Pancreas (tissue), 10 donors: ENCODE measurements around the gene PGA3. TPM values are rescaled to one million over a fixed set of nuclear protein-coding genes. Genes with fewer than 3 reads are reported as not detected.
A peak's percentile ranks its signal among the peaks of the same experiment; 100 is the strongest.
"Not testable (repeated sequence)": the region's sequence is repeated elsewhere in the genome, so short reads cannot be mapped to it uniquely, and the experiment has no call there.

ENCODE experiments used
- ATAC-seq, 4 donors: fragments of 200-7000 bp; cut with Tn5 transposase; one replicate each; pipeline versions ENCODE4 v1.8.0 to v1.9.1; 2020; ENCODE audit warnings: mild to moderate bottlenecking in 4 of 4, moderate library complexity in 4 of 4
- DNase-seq, 6 donors: peaks; one replicate each; pipeline ENCODE4 v3.0.0-alpha.2; 2020
- FAIRE-seq: peaks from 2 replicates; lab custom pipeline; 2012; peaks lifted over from hg19 to GRCh38; lab: Jason Lieb, UNC
- H3K27ac ChIP-seq, 4 donors: fragments of 200-600 bp; sonication (generic); 1 replicate in 3 of 4; 2 replicates in 1 of 4; pipeline versions ENCODE4 v1.5.0 to v1.8.0; 2020
- H3K27me3 ChIP-seq, 4 donors: fragments of 200-600 bp; one replicate each; pipeline ENCODE4 v1.8.0; 2021
- H3K36me3 ChIP-seq, 3 donors: fragments of 200-600 bp; sonication (generic) in 1 of 3; one replicate each; pipeline versions ENCODE4 v1.5.0 to v1.8.0; 2020 to 2021
- H3K4me1 ChIP-seq, 3 donors: fragments of 200-600 bp; one replicate each; pipeline ENCODE4 v1.8.0; 2021
- H3K4me3 ChIP-seq, 4 donors: fragments of 200-600 bp; sonication (generic) in 2 of 4; one replicate each; pipeline versions ENCODE4 v1.5.0 to v1.8.0; 2020 to 2021
- H3K9me3 ChIP-seq, 4 donors: fragments of 200-600 bp; one replicate each; pipeline ENCODE4 v1.8.0; 2021
- WGBS, 2 donors: extraction: QIAGEN DNeasy Blood & Tissue Kit; methylation state at CpG; one replicate each; pipeline ENCODE4 v1.1.7; 2013; 5-methylcytosine and 5-hydroxymethylcytosine counted together
- intact Hi-C, 3 donors: fragments of 100-400 bp; cut with DNase I; formaldehyde crosslinking; loops; one replicate each; pipeline versions ENCODE4 v1.11.1 to v1.14.2; 2022
- polyA plus RNA-seq, 2 donors: library from polyadenylated mRNA; stranded (reverse); fragments of 200-250 nt; gene quantifications; one replicate each; pipeline ENCODE4 v1.2.3, GENCODE V29; 2013
- total RNA-seq, 6 donors: library from RNA; stranded (reverse); fragmentation: NEBNext Ultra II Directional in 4 of 6; extraction: Animal tissue kit (Norgen Biotek cat#: 25700) in 4 of 6; gene quantifications; one replicate each; pipeline versions ENCODE4 v1.2.1 to v1.2.4, GENCODE V29; 2021 to 2023
- TF ChIP-seq, protein P1 (sequence below), 4 donors: fragments of 200-600 bp; sonication (generic) in 3 of 4; IDR thresholded peaks; one replicate each; pipeline versions ENCODE4 v1.5.0 to v1.8.0; 2021; ENCODE audit warnings: antibody characterized with exemption in 4 of 4
- donor health status: healthy with polysubstance abuse.
- donor health status: DM: no; HTN: no; CAD: no; lungs with moderate emphysema.
- donor health status: DM: no; HTN: no; CAD: no.
- donor health status: control.
- donor health status: control.
- donor health status: Bipolar disorder and iron deficiency.
- donor health status: DM: yes; HTN: yes; CAD: no.
- donor health status: DM: no; HTN: no; CAD: no.
- donor health status: DM: no; HTN: no; CAD: no.
- donor health status: DM: yes; HTN: yes; CAD: no.

The PGA3 gene
- under 1 TPM in 2 of 6 donors, not detected in 4; 0.08 to 0.13 TPM for total RNA-seq
- polyA plus RNA-seq, result 1 to 10 TPM in 1 of 2 donors, under 1 TPM in 1; 0.34 to 7.4 TPM

DNA sequence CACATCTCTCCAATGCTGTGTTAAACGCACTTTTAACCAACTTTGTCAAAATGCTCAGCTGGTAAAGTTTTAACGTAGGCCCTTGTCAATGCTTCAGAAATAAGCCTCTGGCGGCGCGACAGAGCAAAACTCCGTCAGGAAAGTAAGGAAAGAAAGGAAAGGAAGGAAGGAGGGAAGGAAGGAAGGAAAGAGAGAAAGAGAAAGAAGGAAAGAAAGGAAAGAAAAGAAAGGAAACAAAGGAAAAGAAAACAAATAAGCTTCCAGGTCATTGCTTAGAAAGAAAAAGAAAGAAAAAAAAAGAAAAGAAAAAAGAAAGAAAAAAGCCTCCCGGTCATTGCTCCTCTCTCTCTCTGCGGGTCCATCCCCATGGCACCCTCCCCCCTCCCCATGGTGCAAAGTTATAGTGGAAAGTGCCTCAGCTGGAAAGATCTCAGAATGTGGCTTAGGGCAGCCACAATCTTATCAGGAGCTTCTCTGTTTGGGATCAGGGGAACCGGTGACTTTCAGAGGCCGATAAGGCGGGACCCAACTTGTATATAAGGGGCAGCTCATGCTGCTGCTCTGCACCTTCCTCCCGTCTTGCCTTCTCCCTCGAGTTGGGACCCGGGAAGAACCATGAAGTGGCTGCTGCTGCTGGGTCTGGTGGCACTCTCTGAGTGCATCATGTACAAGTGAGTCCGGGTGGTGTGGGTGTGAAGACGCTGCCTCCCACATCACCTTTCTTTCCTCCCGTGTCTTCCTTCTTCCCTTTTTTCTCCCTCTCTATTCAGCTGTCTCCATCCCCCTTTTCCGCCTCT is at the start of gene PGA3:
TSS of gene PGA3 (plus strand) at position 566 of the 797 bp plus-strand sequence. CDS start at position 616, 50 bp downstream.
- WGBS, 2 donors, result 59 to 60% methylated on average over 16 to 18 of the region's 18 CpGs
- H3K4me1 ChIP-seq, H3K27me3 ChIP-seq, H3K4me3 ChIP-seq, H3K9me3 ChIP-seq, intact Hi-C loops, FAIRE-seq, H3K36me3 ChIP-seq, DNase-seq, H3K27ac ChIP-seq: not testable (repeated sequence)
- peak in 1 of 4 donors; percentile 17 for ATAC-seq

DNA sequence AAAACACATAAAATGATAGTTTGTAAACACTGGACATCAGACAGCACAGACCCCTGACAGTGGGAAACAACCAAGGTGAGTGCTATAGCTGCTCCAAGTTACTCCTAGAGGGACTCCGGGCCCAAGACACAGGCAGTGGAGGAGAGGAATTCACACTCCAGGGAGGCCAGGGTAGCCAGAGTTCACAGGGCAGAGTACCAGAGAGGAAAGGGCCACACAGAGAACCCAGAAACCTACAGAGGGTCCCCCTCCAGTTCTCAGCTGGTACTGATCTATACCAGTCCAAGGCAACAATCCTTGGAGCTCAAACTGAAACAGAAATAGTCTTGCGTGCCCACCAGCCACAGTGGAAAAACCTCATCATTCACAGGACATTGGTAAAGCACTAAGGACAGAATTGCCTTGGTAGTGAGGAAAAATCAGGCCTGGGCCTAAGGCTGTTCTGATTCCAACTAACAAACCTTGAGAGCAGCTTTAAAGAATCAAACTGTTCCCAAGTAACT is 49.7 kb upstream of the PGA3 start:
- Histone ChIP-seq H3K9me3 (no peaks in the 10 kb centered on the region), H3K27ac (peak overlapping the region in 3 of 4 donors; percentile 18 to 80 (median 46)), H3K27me3 (no peaks in the 10 kb centered on the region), H3K4me3 (no peak overlapping the region), H3K4me1 (peaks cover 8 to 71% (median 48%) of the 10 kb centered on the region in 3 donors), H3K36me3 (no peaks in the 10 kb centered on the region)
- DNase-seq (no peak), FAIRE-seq (no peak), ATAC-seq (peak in 1 of 4 donors; percentile 6)
- intact Hi-C loops, result no loop called here
- 77 to 83% methylated on average over 2 of the region's 2 CpGs for WGBS, 2 donors
- TF ChIP-seq, protein P1, sequence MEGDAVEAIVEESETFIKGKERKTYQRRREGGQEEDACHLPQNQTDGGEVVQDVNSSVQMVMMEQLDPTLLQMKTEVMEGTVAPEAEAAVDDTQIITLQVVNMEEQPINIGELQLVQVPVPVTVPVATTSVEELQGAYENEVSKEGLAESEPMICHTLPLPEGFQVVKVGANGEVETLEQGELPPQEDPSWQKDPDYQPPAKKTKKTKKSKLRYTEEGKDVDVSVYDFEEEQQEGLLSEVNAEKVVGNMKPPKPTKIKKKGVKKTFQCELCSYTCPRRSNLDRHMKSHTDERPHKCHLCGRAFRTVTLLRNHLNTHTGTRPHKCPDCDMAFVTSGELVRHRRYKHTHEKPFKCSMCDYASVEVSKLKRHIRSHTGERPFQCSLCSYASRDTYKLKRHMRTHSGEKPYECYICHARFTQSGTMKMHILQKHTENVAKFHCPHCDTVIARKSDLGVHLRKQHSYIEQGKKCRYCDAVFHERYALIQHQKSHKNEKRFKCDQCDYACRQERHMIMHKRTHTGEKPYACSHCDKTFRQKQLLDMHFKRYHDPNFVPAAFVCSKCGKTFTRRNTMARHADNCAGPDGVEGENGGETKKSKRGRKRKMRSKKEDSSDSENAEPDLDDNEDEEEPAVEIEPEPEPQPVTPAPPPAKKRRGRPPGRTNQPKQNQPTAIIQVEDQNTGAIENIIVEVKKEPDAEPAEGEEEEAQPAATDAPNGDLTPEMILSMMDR (IDR thresholded peaks at IDR 0.05), result no peak

GRCh38 chr11:61154528-61154927 is 48.8 kb upstream of the PGA3 start:
- Histone ChIP-seq H3K27me3 (no peaks in the 10 kb centered on the region), H3K4me1 (peaks cover 12 to 68% (median 51%) of the 10 kb centered on the region in 3 donors), H3K9me3 (no peaks in the 10 kb centered on the region), H3K36me3 (no peaks in the 10 kb centered on the region), H3K27ac (no peak overlapping the region), H3K4me3 (no peak overlapping the region)
- WGBS, 2 donors, result 97 to 98% methylated on average over 4 of the region's 4 CpGs
- no peak for DNase-seq
- FAIRE-seq, result no peak
- intact Hi-C loops, result no loop called here
- no peak for ATAC-seq
- TF ChIP-seq, protein P1 (IDR thresholded peaks at IDR 0.05), result no peak

DNA sequence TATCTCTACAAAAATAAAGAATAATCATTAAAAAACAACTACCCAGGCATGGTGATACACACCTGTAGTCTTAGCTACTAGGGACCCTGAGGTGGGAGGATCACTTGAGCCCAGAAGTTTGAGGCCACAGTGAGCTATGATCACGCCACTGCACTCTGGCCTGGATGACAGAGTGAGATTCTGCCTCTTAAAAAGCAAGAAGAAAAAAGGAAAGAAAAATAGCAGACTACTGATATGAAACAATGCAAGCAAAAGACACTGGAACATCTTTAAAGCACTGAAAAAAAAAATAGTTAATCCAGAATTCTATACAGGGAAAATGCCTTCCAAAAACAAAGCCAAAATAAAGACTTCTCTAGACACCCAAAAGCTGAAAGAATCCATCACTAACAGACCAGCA is 48.0 kb upstream of the PGA3 start:
- Histone ChIP-seq H3K4me3 (no peak overlapping the region), H3K27ac (no peak overlapping the region), H3K36me3 (no peaks in the 10 kb centered on the region), H3K9me3 (no peaks in the 10 kb centered on the region), H3K27me3 (no peaks in the 10 kb centered on the region), H3K4me1 (peaks cover 12 to 67% (median 44%) of the 10 kb centered on the region in 3 donors)
- ATAC-seq (no peak), FAIRE-seq (no peak), DNase-seq (no peak)
- intact Hi-C loops, result no loop called here
- TF ChIP-seq, protein P1 (IDR thresholded peaks at IDR 0.05), result no peak
- 94 to 100% methylated on average over 1 of the region's 1 CpG for WGBS, 2 donors

- TF ChIP-seq, protein P1 (IDR thresholded peaks at IDR 0.05), result no peak
- Histone ChIP-seq H3K9me3 (no peaks in the 10 kb centered on the region), H3K27me3 (no peaks in the 10 kb centered on the region), H3K27ac (no peak overlapping the region), H3K4me1 (peaks cover 12 to 63% (median 42%) of the 10 kb centered on the region in 3 donors), H3K36me3 (no peaks in the 10 kb centered on the region), H3K4me3 (no peak overlapping the region)
- FAIRE-seq (no peak), DNase-seq (no peak), ATAC-seq (no peak)
- 85 to 86% methylated on average over 5 of the region's 5 CpGs for WGBS, 2 donors
- intact Hi-C loops, result no loop called here
Measured at GRCh38 chr11:61155741-61156140, 47.6 kb upstream of the PGA3 start.
